H1 (cell line): ENCODE measurements around the gene STK40. TPM values are rescaled to one million over a fixed set of nuclear protein-coding genes. Genes with fewer than 3 reads are reported as not detected.

Experiments used
- CTCF ChIA-PET: fragments of 300-600 bp; sonication (Branson Sonifier 250); formaldehyde crosslinking; loops from one replicate; lab custom pipeline; 2021; ENCODE audit not compliant: partially characterized antibody; lab: Charles Lee
- POLR2A ChIA-PET: fragments of 300-600 bp; sonication (Branson Sonifier 250); formaldehyde crosslinking; loops from one replicate; lab custom pipeline; 2021; ENCODE audit warnings: inconsistent platforms; ENCODE audit not compliant: partially characterized antibody; lab: Charles Lee
- DNase-seq, 2 experiments: peaks; one replicate each; pipeline versions ENCODE4 v3.0.0 to v3.0.0-alpha.2; 2010 to 2022; ENCODE audit warnings: low spot score in 2 of 2, low read depth in 1 of 2, mixed read lengths in 1 of 2
- FAIRE-seq: peaks from 2 replicates; lab custom pipeline; 2011; peaks lifted over from hg19 to GRCh38; lab: Jason Lieb, UNC
- H2AFZ ChIP-seq: 2 replicates; pipeline ENCODE4 v1.8.1; 2012; ENCODE audit warnings: low read length, inconsistent platforms
- H2AK5ac ChIP-seq: 2 replicates; pipeline ENCODE4 v1.6.1; 2013; ENCODE audit warnings: low read depth, low read length
- H2BK120ac ChIP-seq: replicated peaks from 2 replicates; pipeline ENCODE3; 2013; ENCODE audit warnings: low read depth, low read length, inconsistent platforms
- H2BK12ac ChIP-seq: 2 replicates; pipeline ENCODE4 v1.6.1; 2013; ENCODE audit warnings: low read depth, low read length
- H2BK15ac ChIP-seq: 2 replicates; pipeline ENCODE4 v1.6.1; 2013; ENCODE audit warnings: low read length
- H2BK20ac ChIP-seq: 2 replicates; pipeline ENCODE4 v1.6.1; 2013; ENCODE audit warnings: low read length
- H2BK5ac ChIP-seq: 2 replicates; pipeline ENCODE4 v1.6.1; 2013; ENCODE audit warnings: low read depth, low read length
- H3K14ac ChIP-seq: 2 replicates; pipeline ENCODE4 v1.6.1; 2013; ENCODE audit warnings: inconsistent platforms; ENCODE audit not compliant: insufficient read length
- H3K18ac ChIP-seq: 2 replicates; pipeline ENCODE4 v1.6.1; 2013; ENCODE audit warnings: low read length; ENCODE audit errors: extremely low read depth
- H3K23ac ChIP-seq: 2 replicates; pipeline ENCODE4 v1.6.1; 2013; ENCODE audit warnings: inconsistent platforms; ENCODE audit not compliant: insufficient read length
- H3K23me2 ChIP-seq: 2 replicates; pipeline ENCODE4 v1.6.1; 2013; ENCODE audit warnings: low read depth, low read length
- H3K27ac ChIP-seq: 2 replicates; pipeline ENCODE4 v1.6.1; 2011; ENCODE audit warnings: low read depth, low read length, inconsistent platforms
- H3K27me3 ChIP-seq, 4 experiments: replicated peaks in 1 of 4; 1 replicate in 1 of 4; 2 replicates in 3 of 4; pipeline versions ENCODE4 v1.6.1 to v1.8.1; 2011 to 2013; ENCODE audit warnings: low read length in 3 of 4, mild to moderate bottlenecking in 3 of 4, inconsistent platforms in 2 of 4, mixed read lengths in 2 of 4, moderate library complexity in 1 of 4; ENCODE audit not compliant: control insufficient read depth in 3 of 4, insufficient read depth in 3 of 4; ENCODE audit errors: extremely low read depth in 1 of 4
- H3K36me3 ChIP-seq, 4 experiments: 2 replicates each; pipeline versions ENCODE4 v1.6.1 to v1.8.1; 2011 to 2013; ENCODE audit warnings: mild to moderate bottlenecking in 4 of 4, low read length in 3 of 4, moderate library complexity in 2 of 4, control low read depth in 1 of 4, inconsistent platforms in 1 of 4; ENCODE audit not compliant: insufficient read depth in 4 of 4, control insufficient read depth in 2 of 4
- H3K4ac ChIP-seq: replicated peaks from 2 replicates; pipeline ENCODE3; 2013; ENCODE audit warnings: low read length, low read depth, mixed read lengths, inconsistent platforms; ENCODE audit not compliant: insufficient read length
- H3K4me1 ChIP-seq, 4 experiments: replicated peaks in 1 of 4; 1 replicate in 1 of 4; 2 replicates in 3 of 4; pipeline versions ENCODE4 v1.6.1 to v1.8.1; 2011 to 2013; ENCODE audit warnings: low read length in 3 of 4, inconsistent platforms in 2 of 4, mixed read lengths in 1 of 4; ENCODE audit not compliant: insufficient read depth in 4 of 4, control insufficient read depth in 3 of 4
- H3K4me2 ChIP-seq, 2 experiments: 2 replicates each; pipeline versions ENCODE4 v1.6.1 to v1.8.1; 2011 to 2013; ENCODE audit warnings: low read depth in 2 of 2, low read length in 2 of 2, control low read depth in 1 of 2, inconsistent platforms in 1 of 2, mild to moderate bottlenecking in 1 of 2; ENCODE audit not compliant: insufficient read depth in 1 of 2
- H3K4me3 ChIP-seq, 4 experiments: fragments of 200-600, 300-600 bp in 1 of 4; sonication (generic), shearing (Covaris generic), sonication (Bioruptor Twin) in 1 of 4; 2 replicates each; pipeline versions ENCODE4 v1.5.1 to v1.8.1; 2011 to 2016; ENCODE audit warnings: low read length in 4 of 4, low read depth in 3 of 4, control low read depth in 2 of 4, inconsistent platforms in 2 of 4, mild to moderate bottlenecking in 2 of 4, mixed read lengths in 1 of 4, moderate library complexity in 1 of 4; ENCODE audit not compliant: insufficient read depth in 2 of 4; ENCODE audit errors: extremely low read depth in 1 of 4
- H3K56ac ChIP-seq: replicated peaks from 2 replicates; pipeline ENCODE3; 2013; ENCODE audit warnings: low read depth, mild to moderate bottlenecking, mixed read lengths, low read length, inconsistent platforms; ENCODE audit not compliant: insufficient read length
- H3K79me1 ChIP-seq: 2 replicates; pipeline ENCODE4 v1.6.1; 2013; ENCODE audit warnings: low read depth, low read length, control low read depth
- H3K79me2 ChIP-seq, 2 experiments: 2 replicates each; pipeline versions ENCODE4 v1.6.1 to v1.8.1; 2012 to 2013; ENCODE audit warnings: low read length in 2 of 2, mild to moderate bottlenecking in 2 of 2, inconsistent platforms in 1 of 2; ENCODE audit not compliant: insufficient read depth in 2 of 2, control insufficient read depth in 1 of 2
- H3K9ac ChIP-seq, 4 experiments: replicated peaks in 1 of 4; 1 replicate in 1 of 4; 2 replicates in 3 of 4; pipeline versions ENCODE4 v1.6.1 to v1.8.1; 2011 to 2013; ENCODE audit warnings: low read depth in 3 of 4, low read length in 3 of 4, control low read depth in 2 of 4, mild to moderate bottlenecking in 2 of 4, moderate library complexity in 2 of 4, inconsistent platforms in 1 of 4; ENCODE audit errors: extremely low read depth in 1 of 4
- H3K9me3 ChIP-seq, 2 experiments: 2 replicates each; pipeline versions ENCODE4 v1.6.1 to v1.8.1; 2012 to 2013; ENCODE audit warnings: mild to moderate bottlenecking in 2 of 2, moderate library complexity in 2 of 2, control low read depth in 1 of 2, inconsistent platforms in 1 of 2, low read depth in 1 of 2, low read length in 1 of 2, mixed read lengths in 1 of 2; ENCODE audit not compliant: insufficient read depth in 2 of 2
- H4K20me1 ChIP-seq, 2 experiments: replicated peaks in 1 of 2; 2 replicates each; pipeline versions ENCODE3 to v1.8.1; 2011 to 2013; ENCODE audit warnings: inconsistent platforms in 2 of 2, low read length in 2 of 2, mild to moderate bottlenecking in 1 of 2; ENCODE audit not compliant: insufficient read depth in 2 of 2, control insufficient read depth in 1 of 2
- H4K5ac ChIP-seq: 2 replicates; pipeline ENCODE4 v1.6.1; 2013; ENCODE audit warnings: low read length, low read depth, mixed read lengths, inconsistent platforms; ENCODE audit not compliant: insufficient read length
- H4K8ac ChIP-seq: 2 replicates; pipeline ENCODE4 v1.8.0; 2013; ENCODE audit warnings: mild to moderate bottlenecking, moderate library complexity, low read length, inconsistent platforms; ENCODE audit not compliant: insufficient read depth; ENCODE audit errors: extremely low read depth
- H4K91ac ChIP-seq: replicated peaks from 2 replicates; pipeline ENCODE3; 2013; ENCODE audit warnings: low read length, mixed read lengths, inconsistent platforms; ENCODE audit not compliant: insufficient read length
- ATF3 ChIP-seq: IDR thresholded peaks from 2 replicates; pipeline ENCODE4 v1.6.1; 2011; ENCODE audit warnings: low read depth, mild to moderate bottlenecking, low read length; ENCODE audit not compliant: insufficient read depth
- CBX5 ChIP-seq: fragments of 300-800, 300-1000 bp; sonication (generic); IDR thresholded peaks from 2 replicates; pipeline ENCODE4 v1.7.1; 2016; ENCODE audit warnings: antibody characterized with exemption, low read length, low read depth
- CREB1 ChIP-seq: IDR thresholded peaks from 2 replicates; pipeline ENCODE4 v1.6.1; 2012; ENCODE audit warnings: inconsistent platforms
- KDM5A ChIP-seq: fragments of 200-600 bp; IDR thresholded peaks from 2 replicates; pipeline ENCODE4 v1.7.1; 2012; ENCODE audit warnings: mild to moderate bottlenecking, low read length, inconsistent platforms, mixed read lengths
- POU5F1 ChIP-seq: IDR thresholded peaks from 2 replicates; pipeline ENCODE4 v1.6.1; 2011; ENCODE audit warnings: low read depth, mild to moderate bottlenecking, low read length, moderate library complexity
- TCF12 ChIP-seq: IDR thresholded peaks from 2 replicates; pipeline ENCODE4 v1.6.1; 2011; ENCODE audit warnings: low read depth, mild to moderate bottlenecking, low read length
- WGBS, 2 experiments: shearing (Covaris generic) in 1 of 2; methylation state at CpG; one replicate each; pipeline versions ENCODE4 v1.1.6 to v1.1.7; 2013 to 2015; ENCODE audit warnings: low lambda C conversion rate in 2 of 2, mixed read lengths in 2 of 2, inconsistent platforms in 1 of 2, low coverage in 1 of 2, missing lambda C conversion rate in 1 of 2; ENCODE audit not compliant: insufficient replicate concordance in 2 of 2, insufficient coverage in 1 of 2, insufficient read length in 1 of 2; ENCODE audit errors: extremely low coverage in 1 of 2, missing lambda C conversion rate in 1 of 2; 5-methylcytosine and 5-hydroxymethylcytosine counted together
- polyA plus RNA-seq, 7 experiments: library from polyadenylated mRNA; depleted of rRNA in 3 of 7; stranded (reverse) in 5 of 7; unstranded in 2 of 7; fragments of >200 nt in 5 of 7; fragments of 200-250 nt in 2 of 7; gene quantifications; 1 replicate in 5 of 7; 2 replicates in 1 of 7; 4 replicates in 1 of 7; pipeline versions ENCODE4 v1.2.1 to v1.2.3, GENCODE V29; 2011 to 2013; ENCODE audit warnings: missing spikeins in 2 of 7, mixed read lengths in 2 of 7
- total RNA-seq: library from RNA; stranded (reverse); fragmentation: NEBNext Ultra II Directional; extraction: Animal tissue kit (Norgen Biotek cat#: 25700); gene quantifications from 2 replicates; pipeline ENCODE4 v1.2.1, GENCODE V29; 2021

The STK40 gene
- total and polyA plus RNA-seq, 2 of the 8 experiments (the other 6 are each of a cell fraction or from before 2014, with no cell fraction given), result 13.6 to 28.6 TPM

GRCh38 chr1:36408479-36408878 is 22.8 kb upstream of the STK40 start:
- ChIA-PET CTCF (interaction anchor here (0.6 to 2.0 kb wide), 4 partner anchors 11 to 66 kb away, joined by 3 to 5 read pairs (median 4); no protein-coding TSS in a partner anchor), POLR2A (interaction anchor here (0.6 to 1.5 kb wide), 4 partner anchors 11 to 40 kb away, joined by 3 to 4 read pairs (median 3); no protein-coding TSS in a partner anchor)
- Histone ChIP-seq H3K18ac (no peak overlapping the region), H2BK12ac (no peak overlapping the region), H3K9ac (no peak overlapping the region), H3K23ac (no peak overlapping the region), H3K36me3 (peaks cover 0 to 2% (median 0%) of the 10 kb centered on the region in 4 experiments; a peak in 3 of 8 replicates), H2BK20ac (no peak overlapping the region), H3K14ac (no peak overlapping the region), H4K20me1 (no peaks in the 10 kb centered on the region), H3K4ac (no peak overlapping the region), H2BK15ac (no peak overlapping the region), H3K4me1 (peaks cover 0 to 3% (median 0%) of the 10 kb centered on the region in 4 experiments; a peak in 1 of 7 replicates), H3K4me3 (no peak overlapping the region), H3K23me2 (no peaks in the 10 kb centered on the region; the same call in 1 of the 2 replicates), H3K56ac (no peak overlapping the region), H3K9me3 (no peaks in the 10 kb centered on the region), H3K27me3 (no peaks in the 10 kb centered on the region), H2AFZ (no peak overlapping the region), H4K91ac (no peak overlapping the region), H2BK120ac (no peak overlapping the region), H3K79me1 (no peaks in the 10 kb centered on the region; the same call in 1 of the 2 replicates), H3K4me2 (no peak overlapping the region), H2BK5ac (no peak overlapping the region), H4K8ac (no peak overlapping the region), H3K79me2 (no peaks in the 10 kb centered on the region), H3K27ac (no peak overlapping the region), H2AK5ac (no peak overlapping the region), H4K5ac (no peak overlapping the region)
- DNase-seq, result no peak
- no peak for FAIRE-seq
- WGBS, 2 experiments, result 95% methylated on average over 2 of the region's 2 CpGs; no CpG with 5 or more reads in 1 of the 2 experiments
- TF ChIP-seq ATF3 (no peak), CREB1 (no peak), KDM5A (no peak), TCF12 (no peak), CBX5 (no peak), POU5F1 (no peak)
